Measurements from ENCODE around the gene TRIM29.

- no peak for TF ChIP-seq CREB1 (CRISPR knock-in tag; IDR thresholded peaks at IDR 0.05; ENCODE audit: low read depth)
- TF ChIP-seq REST (IDR thresholded peaks at IDR 0.05; ENCODE audit: unreplicated experiment): no peak
- TF ChIP-seq POLR2AphosphoS5 (IDR thresholded peaks at IDR 0.05; ENCODE audit: low read depth): no peak
- no peak for TF ChIP-seq CTCF (conservative IDR thresholded peaks at IDR 0.05; ENCODE audit: low read depth in 2 of 2)
- no peak for TF ChIP-seq EZH2 (IDR thresholded peaks at IDR 0.05; ENCODE audit: low read depth, unreplicated experiment)
- no peak for TF ChIP-seq JUNB (IDR thresholded peaks at IDR 0.05; ENCODE audit: unreplicated experiment)
- TF ChIP-seq STAT1 (IDR thresholded peaks at IDR 0.05; ENCODE audit: unreplicated experiment): no peak
- no peak for TF ChIP-seq EZH2phosphoT487 (IDR thresholded peaks at IDR 0.05; ENCODE audit: unreplicated experiment)
- TF ChIP-seq ZNF114 (CRISPR knock-in tag; IDR thresholded peaks at IDR 0.05): no peak
- no peak for TF ChIP-seq NANOG (IDR thresholded peaks at IDR 0.05; ENCODE audit: borderline replicate concordance)
- no peak for TF ChIP-seq ETS1 (IDR thresholded peaks at IDR 0.05)
- no peak for TF ChIP-seq ZNF462 (CRISPR knock-in tag; IDR thresholded peaks at IDR 0.05)
- TF ChIP-seq ZNF331 (CRISPR knock-in tag; IDR thresholded peaks at IDR 0.05; ENCODE audit: low read depth): no peak
Measured at GRCh38 chr11:120173019-120173705, 35.2 kb upstream of the TRIM29 start.
